Measurements from ENCODE around the gene GRB2.
A peak's percentile ranks its signal among the peaks of the same experiment; 100 is the strongest.

Gene GRB2

GRCh38 chr17:75403131-75403530 is 2.3 kb downstream of the GRB2 start:
- H3K27ac Mint-ChIP-seq = peak overlapping the region; percentile 86
- H3K4me1 Mint-ChIP-seq (ENCODE audit: low read depth) = peaks cover 49% of the 10 kb centered on the region
- H3K4me3 Mint-ChIP-seq = peak overlapping the region; percentile 99
- no peaks in the 10 kb centered on the region for H3K36me3 Mint-ChIP-seq
- no peaks in the 10 kb centered on the region for H3K9me3 Mint-ChIP-seq (ENCODE audit: low read depth)
- H3K27me3 Mint-ChIP-seq = no peaks in the 10 kb centered on the region

DNA sequence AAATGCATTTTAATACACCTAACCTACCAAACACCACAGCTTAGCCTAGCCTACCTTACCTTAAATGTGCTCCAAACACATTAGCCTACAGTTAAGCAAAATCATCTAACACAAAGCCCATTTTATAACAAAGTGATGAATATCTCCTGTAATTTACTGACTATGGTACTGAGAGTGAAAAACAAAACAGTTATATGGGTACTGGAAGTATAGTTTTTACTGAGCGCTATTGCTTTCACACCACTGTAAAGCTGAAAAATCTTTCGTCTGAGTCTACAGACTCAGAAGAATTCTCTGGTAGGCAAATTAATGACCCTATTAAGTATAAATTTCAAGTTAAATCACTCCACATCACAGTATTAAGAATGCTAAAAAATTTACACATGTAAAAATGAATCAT is 3.5 kb downstream of the GRB2 start:
- Mint-ChIP-seq H3K27me3 (no peaks in the 10 kb centered on the region), H3K36me3 (no peaks in the 10 kb centered on the region), H3K9me3 (ENCODE audit: low read depth) (no peaks in the 10 kb centered on the region), H3K27ac (peak overlapping the region; percentile 89), H3K4me3 (peak overlapping the region; percentile 63), H3K4me1 (ENCODE audit: low read depth) (peaks cover 56% of the 10 kb centered on the region)

DNA sequence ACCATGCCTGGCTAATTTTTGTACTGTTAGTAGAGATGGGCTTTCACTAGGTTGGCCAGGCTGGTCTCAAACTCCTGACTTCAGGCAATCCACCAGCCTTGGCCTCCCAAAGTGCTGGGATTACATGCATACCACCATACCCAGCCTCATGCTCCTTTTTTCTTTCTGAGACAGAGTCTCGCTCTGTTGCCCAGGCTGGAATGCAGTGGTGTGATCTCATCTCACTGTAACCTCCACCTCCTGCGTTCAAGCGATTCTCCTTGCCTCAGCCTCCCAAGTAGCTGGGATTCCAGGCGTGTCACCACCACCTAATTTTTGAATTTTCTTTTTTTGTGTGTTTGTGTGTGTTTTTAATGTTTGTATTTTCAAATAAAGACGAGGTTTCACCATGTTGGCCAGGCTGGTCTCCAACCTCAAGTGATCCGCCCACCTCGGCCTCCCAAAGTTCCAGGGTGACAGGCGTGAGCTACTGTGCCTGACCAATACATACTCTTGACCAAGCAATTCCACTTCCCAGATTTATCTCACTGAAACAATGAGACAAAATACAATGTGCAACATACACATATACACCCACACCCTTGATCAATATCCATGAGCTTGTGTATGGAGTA is 5.0 kb downstream of the GRB2 start:
- peak overlapping the region; percentile 50 for H3K27ac Mint-ChIP-seq
- no peaks in the 10 kb centered on the region for H3K9me3 Mint-ChIP-seq (ENCODE audit: low read depth)
- no peaks in the 10 kb centered on the region for H3K27me3 Mint-ChIP-seq
- H3K4me1 Mint-ChIP-seq (ENCODE audit: low read depth) = peaks cover 60% of the 10 kb centered on the region
- H3K36me3 Mint-ChIP-seq = no peaks in the 10 kb centered on the region
- peak overlapping the region; percentile 27 for H3K4me3 Mint-ChIP-seq

DNA sequence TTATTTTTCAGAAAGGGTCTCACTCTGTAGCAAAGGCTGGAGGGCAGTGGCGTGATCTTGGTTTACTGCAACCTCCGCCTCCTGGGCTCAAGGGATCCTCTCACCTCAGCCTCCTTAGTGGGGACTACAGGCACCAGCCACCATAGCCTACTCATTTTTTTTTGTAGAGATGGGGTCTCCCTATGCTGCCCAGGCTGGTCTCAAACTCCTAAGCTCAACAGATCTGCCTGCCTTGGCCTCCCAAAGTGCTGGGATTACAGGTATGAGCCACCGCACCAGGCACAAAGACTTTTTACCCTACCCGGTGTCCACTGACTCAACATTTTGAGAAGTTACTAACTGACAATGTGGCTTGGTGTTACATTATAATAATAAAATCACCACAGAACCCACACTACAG is 7.2 kb downstream of the GRB2 start:
- H3K36me3 Mint-ChIP-seq = no peaks in the 10 kb centered on the region
- H3K4me1 Mint-ChIP-seq (ENCODE audit: low read depth) = peaks cover 75% of the 10 kb centered on the region
- no peak overlapping the region for H3K4me3 Mint-ChIP-seq
- H3K27ac Mint-ChIP-seq = no peak overlapping the region
- H3K9me3 Mint-ChIP-seq (ENCODE audit: low read depth) = no peaks in the 10 kb centered on the region
- no peaks in the 10 kb centered on the region for H3K27me3 Mint-ChIP-seq

- Mint-ChIP-seq H3K9me3 (ENCODE audit: low read depth) (no peaks in the 10 kb centered on the region), H3K36me3 (peaks cover 2% of the 10 kb centered on the region)
Measured at GRCh38 chr17:75397217-75397616, 8.3 kb downstream of the GRB2 start.

DNA sequence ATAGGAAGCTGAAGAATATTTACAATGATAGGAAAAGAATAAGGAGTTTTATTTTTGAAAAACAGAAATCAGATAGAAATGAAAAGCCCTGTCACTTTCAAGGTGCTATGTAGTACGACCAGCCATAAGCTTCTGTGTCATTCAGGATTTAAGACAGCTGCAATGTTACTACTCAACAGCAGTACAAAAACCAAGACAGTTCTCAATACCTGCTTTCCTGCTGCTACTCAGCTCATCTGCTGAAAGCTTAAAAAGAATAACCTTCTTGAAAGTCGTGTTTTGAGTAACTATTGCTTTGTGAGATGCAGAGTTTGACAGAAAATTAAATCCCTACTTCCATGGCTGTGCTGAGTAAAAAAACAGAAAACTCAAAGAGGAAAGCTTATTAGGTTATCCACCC is 8.7 kb downstream of the GRB2 start:
- H3K36me3 Mint-ChIP-seq = peaks cover 2% of the 10 kb centered on the region
- H3K9me3 Mint-ChIP-seq (ENCODE audit: low read depth) = no peaks in the 10 kb centered on the region
- no peak overlapping the region for H3K4me3 Mint-ChIP-seq
- H3K27ac Mint-ChIP-seq = peak overlapping the region; percentile 86
- H3K27me3 Mint-ChIP-seq = no peaks in the 10 kb centered on the region
- H3K4me1 Mint-ChIP-seq (ENCODE audit: low read depth) = peaks cover 75% of the 10 kb centered on the region

More at GRCh38 chr17:75397217-75397616, 8.3 kb downstream of the GRB2 start:
- Mint-ChIP-seq H3K27me3 (no peaks in the 10 kb centered on the region), H3K4me1 (ENCODE audit: low read depth) (peaks cover 76% of the 10 kb centered on the region), H3K4me3 (no peak overlapping the region), H3K27ac (peak overlapping the region; percentile 86)

DNA sequence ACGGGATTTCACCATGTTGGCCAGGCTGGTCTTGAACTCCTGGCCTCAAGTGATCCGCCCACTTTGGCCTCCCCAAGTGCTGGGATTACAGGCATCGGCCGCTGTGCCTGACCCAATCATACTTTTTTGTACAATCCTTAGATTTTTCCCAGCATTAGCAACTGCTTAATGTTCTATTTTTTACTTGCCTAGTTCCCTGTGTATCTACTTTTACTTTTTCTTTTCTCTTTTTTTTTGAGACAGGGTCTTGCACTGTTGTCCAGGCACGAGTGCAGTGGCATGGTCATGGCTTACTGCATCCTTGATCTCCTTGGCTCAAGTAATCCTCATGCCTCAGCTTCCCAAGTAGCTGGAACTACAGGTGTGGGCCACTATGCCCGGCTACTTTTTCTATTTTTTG is 9.5 kb downstream of the GRB2 start:
- Mint-ChIP-seq H3K4me1 (ENCODE audit: low read depth) (peaks cover 73% of the 10 kb centered on the region), H3K4me3 (peak overlapping the region; percentile 27), H3K27me3 (no peaks in the 10 kb centered on the region), H3K36me3 (peaks cover 2% of the 10 kb centered on the region), H3K27ac (peak overlapping the region; percentile 64), H3K9me3 (ENCODE audit: low read depth) (no peaks in the 10 kb centered on the region)

GRCh38 chr17:75394332-75394918 is 11.1 kb downstream of the GRB2 start:
- Mint-ChIP-seq H3K4me1 (ENCODE audit: low read depth) (peaks cover 76% of the 10 kb centered on the region), H3K4me3 (peak overlapping the region; percentile 94), H3K27ac (peak overlapping the region; percentile 47), H3K27me3 (no peaks in the 10 kb centered on the region), H3K36me3 (peaks cover 2% of the 10 kb centered on the region), H3K9me3 (ENCODE audit: low read depth) (no peaks in the 10 kb centered on the region)

- peaks cover 82% of the 10 kb centered on the region for H3K4me1 Mint-ChIP-seq (ENCODE audit: low read depth)
- peak overlapping the region; percentile 47 for H3K27ac Mint-ChIP-seq
- peaks cover 2% of the 10 kb centered on the region for H3K36me3 Mint-ChIP-seq
- H3K9me3 Mint-ChIP-seq (ENCODE audit: low read depth) = no peaks in the 10 kb centered on the region
- peak overlapping the region; percentile 94 for H3K4me3 Mint-ChIP-seq
- no peaks in the 10 kb centered on the region for H3K27me3 Mint-ChIP-seq
Measured at GRCh38 chr17:75393523-75394331, 11.8 kb downstream of the GRB2 start.

- Mint-ChIP-seq H3K9me3 (ENCODE audit: low read depth) (no peaks in the 10 kb centered on the region), H3K36me3 (peaks cover 2% of the 10 kb centered on the region), H3K27ac (peak overlapping the region; percentile 66), H3K4me1 (ENCODE audit: low read depth) (peaks cover 81% of the 10 kb centered on the region), H3K4me3 (peak overlapping the region; percentile 24), H3K27me3 (no peaks in the 10 kb centered on the region)
Measured at GRCh38 chr17:75392559-75392958, 12.9 kb downstream of the GRB2 start.

DNA sequence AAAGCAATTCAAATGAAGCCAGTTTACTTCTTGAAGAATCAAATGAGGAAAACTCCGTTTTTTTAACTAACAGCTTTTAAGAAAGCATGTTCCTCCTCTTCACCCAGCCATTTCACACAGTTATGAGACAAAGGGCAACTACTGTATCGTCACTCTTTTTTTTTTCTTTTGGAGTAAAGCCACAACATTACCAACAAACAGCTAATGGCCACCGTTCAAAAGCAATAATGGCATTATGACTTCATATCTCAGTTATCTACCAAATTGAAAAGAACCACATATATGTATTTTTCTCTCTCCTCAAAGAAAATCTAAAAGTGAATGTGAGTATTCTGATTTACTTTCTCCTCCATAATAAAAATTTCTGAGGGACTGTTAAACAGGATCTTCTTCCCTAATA is 14.5 kb downstream of the GRB2 start:
- Mint-ChIP-seq H3K9me3 (ENCODE audit: low read depth) (no peaks in the 10 kb centered on the region), H3K36me3 (peaks cover 5% of the 10 kb centered on the region), H3K4me1 (ENCODE audit: low read depth) (peaks cover 74% of the 10 kb centered on the region), H3K27me3 (no peaks in the 10 kb centered on the region), H3K27ac (peak overlapping the region; percentile 17), H3K4me3 (no peak overlapping the region)

DNA sequence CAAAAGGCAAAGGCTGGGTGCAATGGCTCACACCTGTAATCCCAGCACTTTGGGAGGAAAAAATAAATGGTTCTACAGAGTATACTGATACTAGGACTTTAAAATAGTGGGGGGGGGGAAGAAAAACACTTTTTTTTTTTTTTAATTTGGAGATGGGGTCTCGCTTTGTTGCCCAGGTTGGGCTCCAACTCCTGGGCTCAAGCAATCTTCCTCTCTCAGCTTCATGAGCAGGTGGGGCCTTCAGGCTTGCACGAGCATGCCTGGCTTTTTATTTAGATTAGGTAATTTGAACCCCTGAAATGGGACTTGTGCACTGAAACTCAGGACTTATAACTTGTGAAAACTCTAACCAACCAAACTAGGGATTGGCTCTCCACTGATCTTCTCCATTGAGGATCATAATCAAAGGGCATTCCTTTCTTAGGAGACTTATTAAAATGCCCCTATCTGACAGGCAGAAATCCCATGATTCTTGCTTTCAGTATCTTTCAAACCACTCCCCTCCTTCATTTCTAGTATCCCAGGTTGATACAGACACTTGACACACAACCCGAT is 16.9 kb downstream of the GRB2 start:
- Mint-ChIP-seq H3K27ac (peak overlapping the region; percentile 11), H3K27me3 (no peaks in the 10 kb centered on the region), H3K9me3 (ENCODE audit: low read depth) (no peaks in the 10 kb centered on the region), H3K36me3 (peaks cover 5% of the 10 kb centered on the region), H3K4me1 (ENCODE audit: low read depth) (peaks cover 63% of the 10 kb centered on the region), H3K4me3 (peak overlapping the region; percentile 30)

DNA sequence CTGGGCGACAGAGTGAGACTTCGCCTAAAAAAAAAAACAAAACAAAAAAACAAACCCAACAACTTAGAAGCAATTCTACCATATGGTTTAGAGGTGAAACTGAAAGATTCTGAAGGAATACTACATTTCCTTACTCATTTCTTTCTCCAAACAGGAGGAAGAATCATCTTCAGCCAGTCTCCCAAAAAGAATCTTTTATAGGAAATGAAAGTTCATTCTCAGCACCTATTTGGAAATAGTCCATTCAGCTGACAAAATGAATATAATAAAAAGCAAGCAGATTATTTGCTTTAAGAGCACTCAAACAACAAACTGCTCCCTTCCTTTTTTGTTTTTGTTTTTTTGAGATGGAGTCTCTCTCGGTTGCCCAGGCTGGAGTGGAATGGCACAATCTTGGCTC is 17.7 kb downstream of the GRB2 start:
- Mint-ChIP-seq H3K36me3 (peaks cover 5% of the 10 kb centered on the region), H3K27me3 (no peaks in the 10 kb centered on the region), H3K4me1 (ENCODE audit: low read depth) (peaks cover 56% of the 10 kb centered on the region), H3K9me3 (ENCODE audit: low read depth) (no peaks in the 10 kb centered on the region), H3K27ac (no peak overlapping the region), H3K4me3 (no peak overlapping the region)

DNA sequence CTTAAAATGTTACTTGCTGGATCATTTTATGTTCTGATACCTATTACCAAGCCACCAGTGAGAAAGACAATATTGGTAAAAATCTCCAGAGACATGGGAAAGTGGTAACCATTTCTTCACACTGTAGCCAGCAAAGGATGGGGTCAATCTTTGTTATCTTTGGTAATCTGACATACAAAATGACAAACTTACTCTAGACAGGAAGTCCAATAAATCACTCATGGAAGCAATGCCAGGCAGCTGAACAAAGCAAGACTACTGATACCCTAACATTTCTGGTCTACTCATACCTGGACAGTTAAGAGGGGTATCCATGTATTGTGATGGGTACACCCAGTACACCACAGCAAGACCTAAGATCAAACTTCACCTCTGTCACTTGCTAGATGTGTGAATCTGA is 19.0 kb downstream of the GRB2 start:
- H3K9me3 Mint-ChIP-seq (ENCODE audit: low read depth) = no peaks in the 10 kb centered on the region
- H3K36me3 Mint-ChIP-seq = peaks cover 3% of the 10 kb centered on the region
- H3K4me3 Mint-ChIP-seq = no peak overlapping the region
- peak overlapping the region; percentile 0 for H3K27ac Mint-ChIP-seq
- H3K27me3 Mint-ChIP-seq = no peaks in the 10 kb centered on the region
- peaks cover 55% of the 10 kb centered on the region for H3K4me1 Mint-ChIP-seq (ENCODE audit: low read depth)

- Mint-ChIP-seq H3K4me1 (ENCODE audit: low read depth) (peaks cover 53% of the 10 kb centered on the region), H3K36me3 (peaks cover 3% of the 10 kb centered on the region), H3K4me3 (no peak overlapping the region), H3K9me3 (ENCODE audit: low read depth) (no peaks in the 10 kb centered on the region), H3K27ac (no peak overlapping the region), H3K27me3 (no peaks in the 10 kb centered on the region)
Measured at GRCh38 chr17:75384751-75385150, 20.7 kb downstream of the GRB2 start.
